H9 (cell line): ENCODE data around the gene BUB3. TPM values are rescaled to one million over a fixed set of nuclear protein-coding genes. Genes with fewer than 3 reads are reported as not detected.

Experiments
- DNase-seq: peaks from one replicate; pipeline ENCODE4 v3.0.0-alpha.2; 2017
- H2AFZ ChIP-seq: one replicate; pipeline ENCODE4 v1.6.1; 2013; ENCODE audit warnings: mild to moderate bottlenecking, low read length, control low read depth, moderate library complexity
- H2AK5ac ChIP-seq: 2 replicates; pipeline ENCODE4 v1.6.1; 2013; ENCODE audit warnings: low read length, control low read depth, mixed read lengths; ENCODE audit not compliant: insufficient read length
- H2BK120ac ChIP-seq: one replicate; pipeline ENCODE4 v1.6.1; 2013; ENCODE audit warnings: low read depth, mild to moderate bottlenecking, low read length, control low read depth, inconsistent platforms; ENCODE audit not compliant: poor library complexity, severe bottlenecking
- H2BK12ac ChIP-seq: 2 replicates; pipeline ENCODE4 v1.6.1; 2013; ENCODE audit warnings: low read length, control low read depth, mixed read lengths, low read depth; ENCODE audit not compliant: insufficient read length
- H2BK15ac ChIP-seq: 2 replicates; pipeline ENCODE4 v1.6.1; 2013; ENCODE audit warnings: low read depth, low read length, control low read depth
- H2BK20ac ChIP-seq: one replicate; pipeline ENCODE4 v1.6.1; 2013; ENCODE audit warnings: low read depth, mild to moderate bottlenecking, low read length, control low read depth, inconsistent platforms; ENCODE audit not compliant: poor library complexity, severe bottlenecking
- H2BK5ac ChIP-seq: 2 replicates; pipeline ENCODE4 v1.6.1; 2013; ENCODE audit warnings: low read length, control low read depth, mixed read lengths; ENCODE audit not compliant: insufficient read length
- H3K14ac ChIP-seq: 2 replicates; pipeline ENCODE4 v1.6.1; 2013; ENCODE audit warnings: low read length, control low read depth; ENCODE audit not compliant: insufficient read depth
- H3K18ac ChIP-seq: 2 replicates; pipeline ENCODE4 v1.6.1; 2013; ENCODE audit warnings: low read depth, mild to moderate bottlenecking, mixed read lengths, low read length, control low read depth; ENCODE audit not compliant: insufficient read length
- H3K23ac ChIP-seq: 2 replicates; pipeline ENCODE4 v1.6.1; 2013; ENCODE audit warnings: low read length, control low read depth, mixed read lengths, low read depth; ENCODE audit not compliant: insufficient read length
- H3K23me2 ChIP-seq: 2 replicates; pipeline ENCODE4 v1.6.1; 2013; ENCODE audit warnings: low read depth, mild to moderate bottlenecking, mixed read lengths, low read length, control low read depth; ENCODE audit not compliant: insufficient read length, poor library complexity, severe bottlenecking
- H3K27ac ChIP-seq: 2 replicates; pipeline ENCODE4 v1.5.1; 2013; ENCODE audit warnings: low read length, control low read depth, mixed read lengths, low read depth; ENCODE audit not compliant: insufficient read length
- H3K27me3 ChIP-seq: 2 replicates; pipeline ENCODE4 v1.6.1; 2013; ENCODE audit warnings: low read length, control low read depth, inconsistent platforms; ENCODE audit not compliant: insufficient read depth
- H3K4ac ChIP-seq: 2 replicates; pipeline ENCODE4 v1.6.1; 2013; ENCODE audit warnings: low read depth, mild to moderate bottlenecking, control low read depth, inconsistent platforms, low read length, moderate library complexity
- H3K4me1 ChIP-seq: 2 replicates; pipeline ENCODE4 v1.6.1; 2013; ENCODE audit warnings: low read length, control low read depth, inconsistent platforms; ENCODE audit not compliant: insufficient read depth
- H3K4me2 ChIP-seq: 2 replicates; pipeline ENCODE4 v1.6.1; 2013; ENCODE audit warnings: low read length, control low read depth, mixed read lengths; ENCODE audit not compliant: insufficient read length, insufficient read depth
- H3K56ac ChIP-seq: 2 replicates; pipeline ENCODE4 v1.6.1; 2013; ENCODE audit warnings: low read depth, mild to moderate bottlenecking, mixed read lengths, low read length, control low read depth; ENCODE audit not compliant: insufficient read length
- H3K79me1 ChIP-seq: 2 replicates; pipeline ENCODE4 v1.6.1; 2013; ENCODE audit warnings: low read depth, mild to moderate bottlenecking, moderate library complexity, low read length, control low read depth, inconsistent platforms; ENCODE audit not compliant: insufficient read depth, poor library complexity, severe bottlenecking
- H3K79me2 ChIP-seq: 2 replicates; pipeline ENCODE4 v1.6.1; 2013; ENCODE audit warnings: low read length, control low read depth, inconsistent platforms; ENCODE audit not compliant: insufficient read depth
- H3K9ac ChIP-seq: 2 replicates; pipeline ENCODE4 v1.6.1; 2013; ENCODE audit warnings: low read length, control low read depth, mixed read lengths; ENCODE audit not compliant: insufficient read length; ENCODE audit errors: extremely low read depth
- H3K9me3 ChIP-seq: one replicate; pipeline ENCODE4 v1.6.1; 2013; ENCODE audit warnings: low read depth, low read length, inconsistent platforms; ENCODE audit not compliant: control insufficient read depth
- H3T11ph ChIP-seq: one replicate; pipeline ENCODE4 v1.6.1; 2013; ENCODE audit warnings: mild to moderate bottlenecking, low read length, control low read depth, inconsistent platforms
- H4K20me1 ChIP-seq: one replicate; pipeline ENCODE4 v1.6.1; 2013; ENCODE audit not compliant: control insufficient read depth, insufficient read length, insufficient read depth
- H4K5ac ChIP-seq: 2 replicates; pipeline ENCODE4 v1.6.1; 2013; ENCODE audit warnings: low read depth, mild to moderate bottlenecking, mixed read lengths, low read length, control low read depth; ENCODE audit not compliant: insufficient read length
- H4K8ac ChIP-seq: replicated peaks from 2 replicates; pipeline ENCODE4 v1.6.1; 2013; ENCODE audit warnings: low read length, control low read depth, mixed read lengths, low read depth; ENCODE audit not compliant: insufficient read length
- H4K91ac ChIP-seq: 2 replicates; pipeline ENCODE4 v1.6.1; 2013; ENCODE audit warnings: low read depth, mild to moderate bottlenecking, moderate library complexity, mixed read lengths, low read length, control low read depth; ENCODE audit not compliant: insufficient read length
- H3K27ac Mint-ChIP-seq, 3 experiments: 2 replicates in 2 of 3; 3 replicates in 1 of 3; pipeline ENCODE4 v1.8.0; 2020 to 2021; ENCODE audit warnings: mixed read lengths in 3 of 3, mild to moderate bottlenecking in 1 of 3, moderate library complexity in 1 of 3
- H3K27me3 Mint-ChIP-seq: 2 replicates; pipeline ENCODE4 v1.8.0; 2021; ENCODE audit warnings: low read depth, mild to moderate bottlenecking, moderate library complexity, mixed read lengths
- H3K36me3 Mint-ChIP-seq, 3 experiments: 2 replicates in 2 of 3; 3 replicates in 1 of 3; pipeline ENCODE4 v1.8.0; 2020 to 2021; ENCODE audit warnings: low read depth in 3 of 3, mixed read lengths in 3 of 3; ENCODE audit not compliant: insufficient read depth in 1 of 3
- H3K4me1 Mint-ChIP-seq, 2 experiments: 2 replicates each; pipeline ENCODE4 v1.8.0; 2020; ENCODE audit warnings: mixed read lengths in 2 of 2
- H3K4me3 Mint-ChIP-seq, 2 experiments: 2 replicates in 1 of 2; 3 replicates in 1 of 2; pipeline ENCODE4 v1.8.0; 2020 to 2021; ENCODE audit warnings: mild to moderate bottlenecking in 2 of 2, mixed read lengths in 2 of 2, moderate library complexity in 1 of 2
- H3K9me3 Mint-ChIP-seq, 2 experiments: 2 replicates in 1 of 2; 3 replicates in 1 of 2; pipeline ENCODE4 v1.8.0; 2020; ENCODE audit warnings: mild to moderate bottlenecking in 2 of 2, mixed read lengths in 2 of 2, moderate library complexity in 1 of 2
- WGBS: extraction: QIAGEN DNeasy Blood & Tissue Kit; methylation state at CpG from one replicate; pipeline ENCODE4 v1.1.7; 2013; ENCODE audit warnings: missing lambda C conversion rate, low lambda C conversion rate, mixed read lengths; ENCODE audit not compliant: insufficient read length; ENCODE audit errors: extremely low coverage; 5-methylcytosine and 5-hydroxymethylcytosine counted together
- total RNA-seq: library from RNA; stranded (reverse); gene quantifications from 2 replicates; pipeline ENCODE4 v1.2.1, GENCODE V29; 2021
- TF ChIP-seq, protein P1 (sequence below): fragments of 200-600 bp; sonication (generic); conservative IDR thresholded peaks from 3 replicates; pipeline ENCODE4 v1.8.0; 2021; ENCODE audit warnings: antibody characterized with exemption, mild to moderate bottlenecking

BUB3 gene
- total RNA-seq, 1 experiment from 2014 or later, result 200 TPM

DNA sequence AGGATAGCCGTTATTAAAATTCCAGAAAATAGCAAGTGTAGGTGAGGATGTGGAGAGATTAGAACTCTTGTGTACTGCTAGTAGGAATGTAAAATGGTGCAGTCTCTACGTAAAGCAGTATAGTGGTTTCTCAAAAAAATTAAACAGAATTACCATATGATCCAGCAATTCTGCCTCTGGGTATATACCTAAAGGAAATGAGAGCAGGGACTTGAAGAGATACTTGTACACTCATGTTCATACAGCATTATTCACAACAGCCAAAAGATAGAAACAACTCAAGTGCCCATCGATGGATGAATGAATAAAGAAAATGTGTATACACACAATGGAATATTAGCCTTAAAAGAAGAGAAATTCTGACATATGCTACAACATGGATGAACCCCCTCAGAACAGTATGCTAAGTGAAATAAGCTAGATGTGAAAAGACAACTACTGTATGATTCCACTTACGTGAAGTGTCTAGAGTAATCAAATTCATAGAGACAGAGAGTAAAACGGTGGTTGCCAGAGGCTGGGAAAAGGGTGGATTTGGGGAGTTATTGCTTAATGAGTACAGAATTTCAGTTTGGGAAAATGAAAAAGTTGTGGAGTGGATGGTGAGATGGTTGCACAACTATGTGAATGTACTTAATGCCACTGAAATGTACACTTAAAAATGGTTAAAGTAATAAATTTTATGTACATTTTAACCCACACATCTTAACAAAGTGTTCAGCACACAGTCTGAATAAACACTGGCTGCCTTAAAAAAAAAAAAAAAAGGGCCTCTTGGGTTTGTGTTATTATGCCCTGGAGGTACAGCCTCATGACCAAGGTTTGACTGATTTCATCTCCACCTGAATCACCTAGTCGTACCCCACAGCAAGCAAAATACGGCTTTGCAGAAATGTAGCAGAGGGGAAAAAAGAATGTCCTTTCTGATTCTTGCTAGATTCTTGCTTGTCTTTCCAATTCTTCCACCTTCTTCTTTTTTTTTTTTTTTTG, 26.2 kb downstream of the BUB3 start:
- TF ChIP-seq, protein P1, sequence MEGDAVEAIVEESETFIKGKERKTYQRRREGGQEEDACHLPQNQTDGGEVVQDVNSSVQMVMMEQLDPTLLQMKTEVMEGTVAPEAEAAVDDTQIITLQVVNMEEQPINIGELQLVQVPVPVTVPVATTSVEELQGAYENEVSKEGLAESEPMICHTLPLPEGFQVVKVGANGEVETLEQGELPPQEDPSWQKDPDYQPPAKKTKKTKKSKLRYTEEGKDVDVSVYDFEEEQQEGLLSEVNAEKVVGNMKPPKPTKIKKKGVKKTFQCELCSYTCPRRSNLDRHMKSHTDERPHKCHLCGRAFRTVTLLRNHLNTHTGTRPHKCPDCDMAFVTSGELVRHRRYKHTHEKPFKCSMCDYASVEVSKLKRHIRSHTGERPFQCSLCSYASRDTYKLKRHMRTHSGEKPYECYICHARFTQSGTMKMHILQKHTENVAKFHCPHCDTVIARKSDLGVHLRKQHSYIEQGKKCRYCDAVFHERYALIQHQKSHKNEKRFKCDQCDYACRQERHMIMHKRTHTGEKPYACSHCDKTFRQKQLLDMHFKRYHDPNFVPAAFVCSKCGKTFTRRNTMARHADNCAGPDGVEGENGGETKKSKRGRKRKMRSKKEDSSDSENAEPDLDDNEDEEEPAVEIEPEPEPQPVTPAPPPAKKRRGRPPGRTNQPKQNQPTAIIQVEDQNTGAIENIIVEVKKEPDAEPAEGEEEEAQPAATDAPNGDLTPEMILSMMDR, result no peak
- Histone ChIP-seq H3K14ac (no peak overlapping the region), H3K79me2 (no peaks in the 10 kb centered on the region), H2BK5ac (no peak overlapping the region), H3T11ph (no peak overlapping the region), H2BK15ac (no peak overlapping the region), H3K18ac (no peak overlapping the region), H2AFZ (no peak overlapping the region), H3K9me3 (no peaks in the 10 kb centered on the region), H3K27ac (no peak overlapping the region), H2BK120ac (no peak overlapping the region), H3K27me3 (no peaks in the 10 kb centered on the region), H4K5ac (no peak overlapping the region), H2AK5ac (no peak overlapping the region), H2BK20ac (no peak overlapping the region), H4K91ac (no peak overlapping the region), H4K8ac (no peak overlapping the region), H3K23me2 (no peaks in the 10 kb centered on the region), H4K20me1 (no peaks in the 10 kb centered on the region), H3K4ac (no peak overlapping the region), H2BK12ac (no peak overlapping the region), H3K79me1 (peaks cover 5% of the 10 kb centered on the region), H3K56ac (no peak overlapping the region), H3K4me2 (no peak overlapping the region), H3K9ac (no peak overlapping the region), H3K23ac (no peak overlapping the region), H3K4me1 (no peaks in the 10 kb centered on the region)
- no CpG with 5 or more reads among the region's 7 CpGs for WGBS
- peaks cover 38 to 49% (median 38%) of the 10 kb centered on the region in 3 experiments for H3K36me3 Mint-ChIP-seq
- H3K4me3 Mint-ChIP-seq, result no peak overlapping the region
- no peak overlapping the region for H3K27ac Mint-ChIP-seq
- no peaks in the 10 kb centered on the region for H3K4me1 Mint-ChIP-seq
- no peaks in the 10 kb centered on the region for H3K27me3 Mint-ChIP-seq
- peaks cover 6 to 11% of the 10 kb centered on the region in 2 experiments; a peak in 2 of 5 replicates for H3K9me3 Mint-ChIP-seq
- no peak for DNase-seq
